ENCODE measurements around the gene IL2RA. TPM values are rescaled to one million over a fixed set of nuclear protein-coding genes. Genes with fewer than 3 reads are reported as not detected.
"Not testable (repeated sequence)": the region's sequence is repeated elsewhere in the genome, so short reads cannot be mapped to it uniquely, and the experiment has no call there.

Gene IL2RA
- total RNA-seq: 1,000 to 10,000 TPM; 1,215 to 1,272 TPM

GRCh38 chr10:6062101-6062771 lies at the start of gene IL2RA:
Gene IL2RA, minus strand, starts transcription at chr10:6062367. Its CDS starts 216 bp downstream, at chr10:6062151.
- CTCF ChIA-PET: interaction anchor here (0.7 to 4.0 kb wide), 7 partner anchors 9 to 263 kb away, joined by 3 to 22 read pairs (median 5); no protein-coding TSS in a partner anchor

GRCh38 chr10:6110136-6110535 lies 48.0 kb upstream of the IL2RA start:
- ChIA-PET POLR2A (no interaction called here), CTCF (interaction anchor here (0.5 to 1.9 kb wide), 8 partner anchors 10 to 536 kb away, joined by 3 to 6 read pairs (median 3); no protein-coding TSS in a partner anchor)

More at GRCh38 chr10:6062101-6062771, at the start of gene IL2RA:
- POLR2A ChIA-PET: interaction anchor here (0.6 to 4.2 kb wide), 17 partner anchors 8 to 1129 kb away, joined by 3 to 41 read pairs (median 8); partner anchors contain the start of genes CALML3, GDI2 and PFKFB3

- CTCF ChIA-PET: interaction anchor here (1.4 kb wide), 1 partner anchor 27 kb away, joined by 3 read pairs; no protein-coding TSS in a partner anchor
- POLR2A ChIA-PET: no interaction called here
Measured at GRCh38 chr10:6109444-6109775, 47.2 kb upstream of the IL2RA start.

GRCh38 chr10:6108631-6109443 lies 46.7 kb upstream of the IL2RA start:
- ChIA-PET CTCF (interaction anchor here (0.7 to 1.4 kb wide), 6 partner anchors 13 to 294 kb away, joined by 3 to 5 read pairs (median 3); partner anchors contain the start of gene PFKFB3), POLR2A (no interaction called here)

- ChIA-PET CTCF (interaction anchor here (0.7 to 1.3 kb wide), 5 partner anchors 12 to 295 kb away, joined by 3 to 5 read pairs (median 3); partner anchors contain the start of gene PFKFB3), POLR2A (no interaction called here)
Measured at GRCh38 chr10:6108072-6108471, 45.9 kb upstream of the IL2RA start.

- POLR2A ChIA-PET: not testable (repeated sequence)
- CTCF ChIA-PET: interaction anchor here (1.1 to 1.3 kb wide), 2 partner anchors 11 to 251 kb away, joined by 3 to 5 read pairs; no protein-coding TSS in a partner anchor
Measured at GRCh38 chr10:6107616-6108015, 45.4 kb upstream of the IL2RA start.

GRCh38 chr10:6103591-6103990 lies 41.4 kb upstream of the IL2RA start:
- ChIA-PET POLR2A (no interaction called here), CTCF (no interaction called here)

- POLR2A ChIA-PET: no interaction called here
Measured at GRCh38 chr10:6102128-6102527, 40.0 kb upstream of the IL2RA start.

GRCh38 chr10:6101181-6101580 lies 39.0 kb upstream of the IL2RA start:
- CTCF ChIA-PET: no interaction called here
- POLR2A ChIA-PET: no interaction called here

More at GRCh38 chr10:6102128-6102527, 40.0 kb upstream of the IL2RA start:
- CTCF ChIA-PET: no interaction called here

GRCh38 chr10:6100370-6100769 lies 38.2 kb upstream of the IL2RA start:
- ChIA-PET CTCF (interaction anchor here (1.0 kb wide), 1 partner anchor 10 kb away, joined by 3 read pairs; no protein-coding TSS in a partner anchor), POLR2A (interaction anchor here (0.7 kb wide), 1 partner anchor 44 kb away, joined by 3 read pairs; no protein-coding TSS in a partner anchor)

- POLR2A ChIA-PET: no interaction called here
- CTCF ChIA-PET: interaction anchor here (0.7 to 1.2 kb wide), 3 partner anchors 54 to 120 kb away, joined by 3 read pairs; no protein-coding TSS in a partner anchor
Measured at GRCh38 chr10:6098156-6098555, 36.0 kb upstream of the IL2RA start.

GRCh38 chr10:6097063-6097462 lies 34.9 kb upstream of the IL2RA start:
- ChIA-PET CTCF (interaction anchor here (1.0 to 1.4 kb wide), 2 partner anchors 11 to 55 kb away, joined by 3 to 5 read pairs; no protein-coding TSS in a partner anchor), POLR2A (no interaction called here)

GRCh38 chr10:6095810-6096570 lies 33.8 kb upstream of the IL2RA start:
- POLR2A ChIA-PET: interaction anchor here (0.5 kb wide), 1 partner anchor 33 kb away, joined by 6 read pairs; no protein-coding TSS in a partner anchor
- CTCF ChIA-PET: interaction anchor here (0.7 to 1.4 kb wide), 2 partner anchors 12 to 74 kb away, joined by 3 to 5 read pairs; no protein-coding TSS in a partner anchor

- CTCF ChIA-PET: interaction anchor here (0.7 to 1.4 kb wide), 4 partner anchors 9 to 202 kb away, joined by 3 to 4 read pairs (median 3); no protein-coding TSS in a partner anchor
- POLR2A ChIA-PET: interaction anchor here (0.6 kb wide), 1 partner anchor 203 kb away, joined by 4 read pairs; no protein-coding TSS in a partner anchor
Measured at GRCh38 chr10:6092731-6093130, 30.6 kb upstream of the IL2RA start.

GRCh38 chr10:6091630-6092029 lies 29.5 kb upstream of the IL2RA start:
- ChIA-PET POLR2A (interaction anchor here (0.6 kb wide), 1 partner anchor 26 kb away, joined by 4 read pairs; no protein-coding TSS in a partner anchor), CTCF (interaction anchor here (0.7 to 1.4 kb wide), 5 partner anchors 8 to 309 kb away, joined by 3 to 11 read pairs (median 4); partner anchors contain the start of gene IL2RA)

GRCh38 chr10:6089334-6090219 lies 27.4 kb upstream of the IL2RA start:
- CTCF ChIA-PET: interaction anchor here (0.5 to 1.6 kb wide), 11 partner anchors 11 to 311 kb away, joined by 3 to 4 read pairs (median 3); no protein-coding TSS in a partner anchor
- POLR2A ChIA-PET: interaction anchor here (0.6 to 1.6 kb wide), 5 partner anchors 17 to 52 kb away, joined by 3 to 8 read pairs (median 4); no protein-coding TSS in a partner anchor

- CTCF ChIA-PET: interaction anchor here (0.9 to 1.6 kb wide), 5 partner anchors 16 to 312 kb away, joined by 3 to 4 read pairs (median 3); no protein-coding TSS in a partner anchor
Measured at GRCh38 chr10:6088721-6089333, 26.7 kb upstream of the IL2RA start, which contains the start of gene RBM17. Gene RBM17, plus strand, starts transcription at chr10:6089034. Its CDS starts 8,032 bp downstream, at chr10:6097066.

More at GRCh38 chr10:6088721-6089333, 26.7 kb upstream of the IL2RA start, which contains the start of gene RBM17:
- POLR2A ChIA-PET: interaction anchor here (0.6 to 1.6 kb wide), 4 partner anchors 17 to 74 kb away, joined by 3 to 5 read pairs (median 4); no protein-coding TSS in a partner anchor
